GM12801 (cell line): Measurements from ENCODE around the gene HSD17B1.

ENCODE experiments used
- TF ChIP-seq, protein P1 (sequence below): IDR thresholded peaks from one replicate; pipeline ENCODE4 v1.5.1; 2011; ENCODE audit warnings: control low read depth; ENCODE audit not compliant: insufficient read length; ENCODE audit errors: extremely low read depth

HSD17B1 gene

GRCh38 chr17:42578282-42578869 is 25.7 kb downstream of the HSD17B1 start:
- TF ChIP-seq, protein P1, sequence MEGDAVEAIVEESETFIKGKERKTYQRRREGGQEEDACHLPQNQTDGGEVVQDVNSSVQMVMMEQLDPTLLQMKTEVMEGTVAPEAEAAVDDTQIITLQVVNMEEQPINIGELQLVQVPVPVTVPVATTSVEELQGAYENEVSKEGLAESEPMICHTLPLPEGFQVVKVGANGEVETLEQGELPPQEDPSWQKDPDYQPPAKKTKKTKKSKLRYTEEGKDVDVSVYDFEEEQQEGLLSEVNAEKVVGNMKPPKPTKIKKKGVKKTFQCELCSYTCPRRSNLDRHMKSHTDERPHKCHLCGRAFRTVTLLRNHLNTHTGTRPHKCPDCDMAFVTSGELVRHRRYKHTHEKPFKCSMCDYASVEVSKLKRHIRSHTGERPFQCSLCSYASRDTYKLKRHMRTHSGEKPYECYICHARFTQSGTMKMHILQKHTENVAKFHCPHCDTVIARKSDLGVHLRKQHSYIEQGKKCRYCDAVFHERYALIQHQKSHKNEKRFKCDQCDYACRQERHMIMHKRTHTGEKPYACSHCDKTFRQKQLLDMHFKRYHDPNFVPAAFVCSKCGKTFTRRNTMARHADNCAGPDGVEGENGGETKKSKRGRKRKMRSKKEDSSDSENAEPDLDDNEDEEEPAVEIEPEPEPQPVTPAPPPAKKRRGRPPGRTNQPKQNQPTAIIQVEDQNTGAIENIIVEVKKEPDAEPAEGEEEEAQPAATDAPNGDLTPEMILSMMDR, result no peak

DNA sequence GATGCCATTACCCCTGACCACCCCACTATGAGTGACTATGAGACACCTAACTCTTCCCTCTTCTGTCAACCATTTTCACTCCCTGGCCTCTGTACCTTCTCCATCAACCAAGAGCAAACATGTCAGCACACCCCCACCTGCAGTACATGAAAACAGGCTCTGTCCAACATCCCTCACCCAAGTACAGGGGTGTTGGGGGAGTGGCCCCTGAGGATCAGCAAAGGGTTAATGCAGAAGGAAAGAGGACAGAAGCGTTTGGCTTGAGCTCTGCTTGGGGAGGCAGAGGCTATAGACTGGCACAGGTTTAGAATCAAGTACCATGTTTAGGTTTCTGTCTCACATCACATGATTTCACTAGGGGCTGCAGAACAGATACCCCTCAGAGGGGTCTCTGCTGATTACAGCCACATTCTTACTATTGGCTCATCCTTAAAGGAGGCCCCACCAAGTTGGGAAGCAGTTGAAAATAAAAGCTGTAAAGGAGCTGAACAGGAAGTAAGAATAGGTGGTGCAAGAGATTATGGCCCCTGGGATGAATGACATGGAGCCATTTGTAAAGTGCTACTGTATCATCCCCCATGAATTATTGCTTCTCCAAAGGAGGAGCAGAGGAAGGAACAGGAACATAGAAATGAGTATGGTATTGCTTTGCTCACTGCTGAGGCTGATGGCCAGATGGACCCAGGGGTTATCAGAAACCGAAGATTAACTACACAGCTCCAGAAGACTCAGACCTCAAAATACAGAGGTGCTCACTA is 27.2 kb downstream of the HSD17B1 start:
- TF ChIP-seq, protein P1, result no peak

GRCh38 chr17:42581744-42582270 is 29.1 kb downstream of the HSD17B1 start:
- TF ChIP-seq, protein P1, result no peak

DNA sequence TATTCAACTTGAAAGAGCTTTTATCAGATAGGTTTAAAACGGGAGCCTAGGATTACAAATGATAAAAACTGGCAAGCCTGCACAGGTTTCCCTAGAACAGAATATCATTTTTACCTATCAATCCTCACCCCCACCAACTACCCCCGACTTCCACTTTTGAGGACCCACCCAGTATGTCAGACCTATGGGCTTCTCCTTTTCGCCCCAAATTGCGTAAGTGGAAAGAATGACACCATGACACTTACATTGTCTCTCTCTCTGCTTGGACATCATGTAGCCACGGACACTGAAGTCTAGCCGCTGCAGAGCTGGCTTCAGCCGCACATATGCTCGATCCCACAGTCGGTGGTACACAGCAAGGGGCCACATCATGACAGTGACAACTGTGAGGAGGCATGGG is 32.2 kb downstream of the HSD17B1 start:
- TF ChIP-seq, protein P1, result no peak

DNA sequence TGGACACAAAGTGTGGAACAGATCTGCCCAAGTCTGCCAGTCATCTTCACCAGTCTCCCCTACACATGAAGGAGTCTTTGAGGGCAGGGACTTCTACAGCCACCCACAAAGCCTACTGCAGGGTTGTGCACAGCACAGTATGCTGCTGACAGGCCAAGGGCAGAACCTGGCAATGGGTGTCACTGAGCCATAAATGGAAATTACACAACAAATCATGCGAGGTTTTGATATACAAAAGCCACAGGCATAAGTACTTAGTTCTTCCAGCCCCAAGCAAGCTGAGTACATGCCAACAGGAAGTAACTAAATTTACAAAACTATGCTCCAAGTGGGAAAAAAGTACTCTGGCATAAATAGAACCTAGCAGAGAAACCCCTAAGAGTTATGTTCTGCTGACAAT is 32.6 kb downstream of the HSD17B1 start:
- TF ChIP-seq, protein P1, result no peak

DNA sequence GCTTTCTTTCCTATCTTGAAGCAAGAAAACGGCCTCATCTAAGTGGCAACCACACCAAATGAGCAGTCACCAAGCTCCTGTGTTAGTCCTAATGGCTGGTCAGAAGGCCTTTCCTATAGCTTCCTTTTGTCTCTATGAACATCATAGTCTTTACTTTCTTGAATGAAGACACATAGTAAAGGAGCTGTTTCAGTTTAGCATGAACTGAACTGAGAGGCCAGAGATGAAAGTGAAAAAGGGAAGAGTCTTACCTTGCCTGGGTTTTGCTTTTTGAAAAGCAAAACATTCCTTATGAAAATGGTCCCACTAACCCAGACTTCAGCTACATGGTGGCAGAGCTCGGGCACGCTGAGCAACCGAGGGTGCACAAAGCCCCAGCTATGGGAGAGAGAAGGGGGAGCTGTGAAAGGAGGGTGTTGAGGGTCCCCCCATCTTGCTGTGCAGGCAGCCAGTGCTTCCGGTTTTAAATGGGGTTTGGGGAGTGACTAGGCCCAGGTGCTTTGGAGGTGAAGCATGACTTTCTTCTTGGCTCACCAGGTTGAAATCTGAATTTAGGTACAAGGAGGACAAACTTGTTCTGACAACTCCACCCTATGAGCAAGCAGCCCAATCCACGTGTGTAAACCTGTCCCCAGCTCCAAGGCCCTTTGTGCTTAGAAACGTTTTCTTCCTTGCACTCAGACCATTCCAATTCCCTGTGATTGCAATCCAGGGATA is 33.9 kb downstream of the HSD17B1 start:
- TF ChIP-seq, protein P1, result no peak

DNA sequence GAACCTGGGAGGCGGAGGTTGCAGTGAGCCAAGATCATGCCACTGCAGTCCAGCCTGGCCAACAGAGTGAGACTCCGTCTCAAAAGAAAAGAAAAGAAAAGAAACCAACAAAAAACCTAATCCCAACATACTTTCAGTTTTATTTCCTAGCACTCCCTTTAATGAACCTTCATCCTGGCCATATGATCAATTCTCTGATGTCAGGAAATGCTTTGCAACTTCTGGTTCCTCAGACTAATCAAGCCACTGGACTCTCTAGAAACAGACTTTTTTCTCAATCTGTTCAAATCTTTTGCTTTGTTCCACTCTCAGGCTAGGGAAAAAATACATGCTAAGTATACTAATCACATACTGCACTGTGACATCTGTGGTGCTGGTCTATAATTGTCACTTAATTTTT is 38.2 kb downstream of the HSD17B1 start:
- TF ChIP-seq, protein P1, result no peak
